Measurements from ENCODE around the gene MLN.

DNA sequence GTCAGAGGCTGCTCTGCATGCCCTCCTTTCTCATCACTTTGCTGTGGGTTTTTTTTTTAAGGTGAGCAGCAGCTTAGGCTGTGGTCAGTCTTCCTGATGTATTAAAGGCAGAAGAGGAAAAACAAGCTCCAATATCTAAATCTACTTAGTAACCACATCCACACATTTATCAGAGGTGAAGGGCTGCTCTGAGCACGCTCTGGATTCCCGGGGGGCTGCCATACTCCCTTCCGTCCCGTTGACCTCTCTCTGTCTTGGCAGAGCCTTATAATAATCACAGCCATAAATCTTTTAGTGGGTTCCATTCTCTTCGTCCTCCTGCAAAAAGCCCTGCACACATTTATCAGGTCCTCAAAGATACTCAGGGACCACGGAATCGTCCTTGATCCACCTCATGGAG lies 12.2 kb downstream of the MLN start:
- TF ChIP-seq, protein P1, sequence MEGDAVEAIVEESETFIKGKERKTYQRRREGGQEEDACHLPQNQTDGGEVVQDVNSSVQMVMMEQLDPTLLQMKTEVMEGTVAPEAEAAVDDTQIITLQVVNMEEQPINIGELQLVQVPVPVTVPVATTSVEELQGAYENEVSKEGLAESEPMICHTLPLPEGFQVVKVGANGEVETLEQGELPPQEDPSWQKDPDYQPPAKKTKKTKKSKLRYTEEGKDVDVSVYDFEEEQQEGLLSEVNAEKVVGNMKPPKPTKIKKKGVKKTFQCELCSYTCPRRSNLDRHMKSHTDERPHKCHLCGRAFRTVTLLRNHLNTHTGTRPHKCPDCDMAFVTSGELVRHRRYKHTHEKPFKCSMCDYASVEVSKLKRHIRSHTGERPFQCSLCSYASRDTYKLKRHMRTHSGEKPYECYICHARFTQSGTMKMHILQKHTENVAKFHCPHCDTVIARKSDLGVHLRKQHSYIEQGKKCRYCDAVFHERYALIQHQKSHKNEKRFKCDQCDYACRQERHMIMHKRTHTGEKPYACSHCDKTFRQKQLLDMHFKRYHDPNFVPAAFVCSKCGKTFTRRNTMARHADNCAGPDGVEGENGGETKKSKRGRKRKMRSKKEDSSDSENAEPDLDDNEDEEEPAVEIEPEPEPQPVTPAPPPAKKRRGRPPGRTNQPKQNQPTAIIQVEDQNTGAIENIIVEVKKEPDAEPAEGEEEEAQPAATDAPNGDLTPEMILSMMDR (conservative IDR thresholded peaks at IDR 0.05; ENCODE audit: low read length), result no peak
- TF ChIP-seq EZH2phosphoT487 (IDR thresholded peaks at IDR 0.05; ENCODE audit: borderline replicate concordance), result no peak
